Ishikawa (cell line): ENCODE measurements around the gene MED12L.

ENCODE experiments used
- CEBPB ChIP-seq: IDR thresholded peaks from 2 replicates; pipeline ENCODE4 v1.6.1; 2012
- CREB1 ChIP-seq: IDR thresholded peaks from 2 replicates; pipeline ENCODE4 v1.6.1; 2012; ENCODE audit warnings: low read depth
- EP300 ChIP-seq: IDR thresholded peaks from 2 replicates; pipeline ENCODE4 v1.6.1; 2012; ENCODE audit warnings: borderline replicate concordance
- MAX ChIP-seq: IDR thresholded peaks from 2 replicates; pipeline ENCODE4 v1.6.1; 2012
- NFIC ChIP-seq: IDR thresholded peaks from 2 replicates; pipeline ENCODE4 v1.6.1; 2012
- RAD21 ChIP-seq: IDR thresholded peaks from 2 replicates; pipeline ENCODE4 v1.6.1; 2012; ENCODE audit warnings: low read depth
- TCF12 ChIP-seq: IDR thresholded peaks from 2 replicates; pipeline ENCODE4 v1.6.1; 2012; ENCODE audit warnings: low read depth
- USF1 ChIP-seq: IDR thresholded peaks from 2 replicates; pipeline ENCODE4 v1.6.1; 2012

- TF ChIP-seq CEBPB (no peak), RAD21 (no peak), EP300 (no peak), TCF12 (no peak), USF1 (no peak), CREB1 (no peak), MAX (no peak), NFIC (no peak)
These were observed 327.5 kb downstream of the MED12L start for GRCh38 chr3:151412989-151413388.
